Measurements from ENCODE around the gene HOXB3. TPM values are rescaled to one million over a fixed set of nuclear protein-coding genes. Genes with fewer than 3 reads are reported as not detected.
A peak's percentile ranks its signal among the peaks of the same experiment; 100 is the strongest.

The HOXB3 gene
- total RNA-seq, 4 donors from 2014 or later: 10.8 to 34.9 (median 28.7) TPM

GRCh38 chr17:48565925-48566710, 23.9 kb downstream of the HOXB3 start:
- peak overlapping the region; percentile 91 to 97 (median 96) for H3K27ac ChIP-seq (replicated peaks in 1 of 4)
- TF ChIP-seq EP300 (IDR thresholded peaks at IDR 0.05) (no peak), CTCF (IDR thresholded peaks at IDR 0.05) (no peak), POLR2A (IDR thresholded peaks at IDR 0.05; ENCODE audit: low read depth) (no peak), POLR2AphosphoS5 (IDR thresholded peaks at IDR 0.05) (no peak)
- H3K27me3 ChIP-seq: no peaks in the 10 kb centered on the region
- intact Hi-C loops (cut with DNase I): no loop called here
- DNase-seq (ENCODE audit: extremely low spot score): no peak
- no peaks in the 10 kb centered on the region for H3K9me3 ChIP-seq
- no peaks in the 10 kb centered on the region for H3K36me3 ChIP-seq
- WGBS: 58% methylated on average over 4 of the region's 4 CpGs
- peaks cover 69 to 100% (median 98%) of the 10 kb centered on the region in 4 donors for H3K4me1 ChIP-seq
- H3K4me3 ChIP-seq: no peak overlapping the region

GRCh38 chr17:48565022-48565554, 25.0 kb downstream of the HOXB3 start:
- H3K4me3 ChIP-seq: peak overlapping the region; percentile 59 to 76 (median 65)
- peak overlapping the region; percentile 91 to 97 (median 96) for H3K27ac ChIP-seq (replicated peaks in 1 of 4)
- peaks cover 64 to 100% (median 98%) of the 10 kb centered on the region in 4 donors for H3K4me1 ChIP-seq
- 58% methylated on average over 2 of the region's 2 CpGs for WGBS
- intact Hi-C loops (cut with DNase I): no loop called here
- no peak for DNase-seq (ENCODE audit: extremely low spot score)
- H3K36me3 ChIP-seq: no peaks in the 10 kb centered on the region
- H3K27me3 ChIP-seq: no peaks in the 10 kb centered on the region
- H3K9me3 ChIP-seq: no peaks in the 10 kb centered on the region
- no peak for TF ChIP-seq POLR2AphosphoS5 (IDR thresholded peaks at IDR 0.05)
- no peak for TF ChIP-seq POLR2A (IDR thresholded peaks at IDR 0.05; ENCODE audit: low read depth)
- no peak for TF ChIP-seq CTCF (IDR thresholded peaks at IDR 0.05)
- no peak for TF ChIP-seq EP300 (IDR thresholded peaks at IDR 0.05)

- intact Hi-C loops (cut with DNase I): no loop called here
- H3K27me3 ChIP-seq: no peaks in the 10 kb centered on the region
- H3K9me3 ChIP-seq: no peaks in the 10 kb centered on the region
- H3K4me1 ChIP-seq: peaks cover 63 to 100% (median 98%) of the 10 kb centered on the region in 4 donors
- no peak for DNase-seq (ENCODE audit: extremely low spot score)
- H3K27ac ChIP-seq (replicated peaks in 1 of 4): peak overlapping the region; percentile 91 to 97 (median 96)
- H3K4me3 ChIP-seq: peak overlapping the region; percentile 59 to 76 (median 65)
- TF ChIP-seq POLR2AphosphoS5 (IDR thresholded peaks at IDR 0.05): peak; percentile 32 to 61
- no peak for TF ChIP-seq EP300 (IDR thresholded peaks at IDR 0.05)
- TF ChIP-seq CTCF (IDR thresholded peaks at IDR 0.05): no peak
- TF ChIP-seq POLR2A (IDR thresholded peaks at IDR 0.05; ENCODE audit: low read depth): no peak
- WGBS: 14% methylated on average over 15 of the region's 73 CpGs
- H3K36me3 ChIP-seq: no peaks in the 10 kb centered on the region
These were observed 25.6 kb downstream of the HOXB3 start for GRCh38 chr17:48564188-48565021.

GRCh38 chr17:48563867-48564187, 26.2 kb downstream of the HOXB3 start:
- WGBS: 11% methylated on average over 7 of the region's 10 CpGs

More at GRCh38 chr17:48563867-48564187, 26.2 kb downstream of the HOXB3 start:
- DNase-seq (ENCODE audit: extremely low spot score): no peak
- Histone ChIP-seq H3K36me3 (no peaks in the 10 kb centered on the region), H3K9me3 (no peaks in the 10 kb centered on the region), H3K4me3 (peak overlapping the region; percentile 59 to 76 (median 65)), H3K4me1 (peaks cover 63 to 100% (median 98%) of the 10 kb centered on the region in 4 donors), H3K27me3 (no peaks in the 10 kb centered on the region), H3K27ac (replicated peaks in 1 of 4) (peak overlapping the region; percentile 91 to 97 (median 96))
- intact Hi-C loops (cut with DNase I): no loop called here
- TF ChIP-seq POLR2AphosphoS5 (IDR thresholded peaks at IDR 0.05) (no peak), POLR2A (IDR thresholded peaks at IDR 0.05; ENCODE audit: low read depth) (no peak)
